IMR-90 (cell line): ENCODE measurements around the gene TNRC6A. TPM values are rescaled to one million over a fixed set of nuclear protein-coding genes. Genes with fewer than 3 reads are reported as not detected.

Source experiments
- ATAC-seq: fragments of 200-7000 bp; cut with Tn5 transposase; 2 replicates; pipeline ENCODE4 v1.9.1; 2020; ENCODE audit warnings: low read depth, mild to moderate bottlenecking, moderate library complexity
- BruUV-seq: library from RNA; stranded (reverse); fragments of 400-500 nt; replicated peaks from 2 replicates; lab custom pipeline; 2021; lab: Mats Ljungman, UMichigan
- CTCF ChIA-PET: fragments of 300-600 bp; formaldehyde crosslinking; extraction: SDS; loops from one replicate; lab custom pipeline; 2021; ENCODE audit warnings: antibody characterized with exemption; lab: Yijun Ruan, JAX
- POLR2A ChIA-PET: fragments of 300-600 bp; sonication (Branson Sonifier 250); formaldehyde crosslinking; loops from one replicate; lab custom pipeline; 2022; ENCODE audit warnings: antibody characterized with exemption; ENCODE audit not compliant: unreplicated experiment; lab: Charles Lee
- DNase-seq: peaks from one replicate; pipeline ENCODE4 v3.0.0; 2013
- H2AFZ ChIP-seq: replicated peaks from 2 replicates; pipeline ENCODE3; 2013; ENCODE audit warnings: low read length, mild to moderate bottlenecking; ENCODE audit not compliant: poor library complexity
- H2AK5ac ChIP-seq: 2 replicates; pipeline ENCODE4 v1.6.1; 2013; ENCODE audit warnings: low read depth, low read length, inconsistent platforms
- H2AK9ac ChIP-seq: replicated peaks from 2 replicates; pipeline ENCODE3; 2013; ENCODE audit warnings: mild to moderate bottlenecking, low read depth, low read length, moderate library complexity; ENCODE audit not compliant: poor library complexity
- H2BK120ac ChIP-seq: 2 replicates; pipeline ENCODE4 v1.6.1; 2013; ENCODE audit warnings: low read depth, low read length, inconsistent platforms
- H2BK15ac ChIP-seq: 3 replicates; pipeline ENCODE4 v1.6.1; 2013; ENCODE audit warnings: low read depth, low read length, inconsistent platforms
- H2BK20ac ChIP-seq: 2 replicates; pipeline ENCODE4 v1.6.1; 2013; ENCODE audit warnings: low read depth, mild to moderate bottlenecking, inconsistent platforms, low read length, moderate library complexity
- H2BK5ac ChIP-seq: 2 replicates; pipeline ENCODE4 v1.6.1; 2013; ENCODE audit warnings: mild to moderate bottlenecking, low read depth, low read length, inconsistent platforms; ENCODE audit not compliant: poor library complexity, severe bottlenecking
- H3K14ac ChIP-seq: replicated peaks from 2 replicates; pipeline ENCODE4 v1.6.1; 2013; ENCODE audit warnings: low read depth, low read length, inconsistent platforms
- H3K18ac ChIP-seq: 2 replicates; pipeline ENCODE4 v1.6.1; 2013; ENCODE audit warnings: low read depth, low read length, control low read depth
- H3K23ac ChIP-seq: 2 replicates; pipeline ENCODE4 v1.6.1; 2013; ENCODE audit warnings: low read depth, low read length, inconsistent platforms
- H3K27ac ChIP-seq: 2 replicates; pipeline ENCODE4 v1.5.1; 2013; ENCODE audit warnings: mild to moderate bottlenecking, control low read depth, low read length; ENCODE audit not compliant: insufficient read depth
- H3K27me3 ChIP-seq: 2 replicates; pipeline ENCODE4 v1.6.1; 2013; ENCODE audit warnings: low read length; ENCODE audit not compliant: control insufficient read depth, insufficient read depth
- H3K36me3 ChIP-seq: 2 replicates; pipeline ENCODE4 v1.6.1; 2013; ENCODE audit warnings: low read length, mixed read lengths; ENCODE audit not compliant: control insufficient read depth, insufficient read depth
- H3K4ac ChIP-seq: 2 replicates; pipeline ENCODE4 v1.6.1; 2013; ENCODE audit warnings: low read depth, low read length, inconsistent platforms
- H3K4me1 ChIP-seq: 2 replicates; pipeline ENCODE4 v1.6.1; 2013; ENCODE audit warnings: low read length, mixed read lengths; ENCODE audit not compliant: control insufficient read depth, insufficient read depth
- H3K4me2 ChIP-seq: 2 replicates; pipeline ENCODE4 v1.6.1; 2013; ENCODE audit warnings: low read depth, mild to moderate bottlenecking, control low read depth, low read length, moderate library complexity
- H3K4me3 ChIP-seq: 2 replicates; pipeline ENCODE4 v1.5.1; 2013; ENCODE audit warnings: low read depth, mild to moderate bottlenecking, control low read depth, low read length, moderate library complexity; ENCODE audit not compliant: insufficient read depth
- H3K56ac ChIP-seq: 2 replicates; pipeline ENCODE4 v1.6.1; 2013; ENCODE audit warnings: low read length, inconsistent platforms; ENCODE audit not compliant: insufficient read depth; ENCODE audit errors: extremely low read depth
- H3K79me1 ChIP-seq, 2 experiments: 2 replicates each; pipeline ENCODE4 v1.6.1; 2013; ENCODE audit warnings: low read length in 2 of 2, inconsistent platforms in 1 of 2, low read depth in 1 of 2
- H3K9ac ChIP-seq: 2 replicates; pipeline ENCODE4 v1.6.1; 2013; ENCODE audit warnings: low read depth, low read length, control low read depth
- H3K9me1 ChIP-seq: 2 replicates; pipeline ENCODE4 v1.6.1; 2013; ENCODE audit warnings: low read length, inconsistent platforms; ENCODE audit not compliant: insufficient read depth
- H3K9me3 ChIP-seq: 2 replicates; pipeline ENCODE4 v1.6.1; 2013; ENCODE audit warnings: low read length; ENCODE audit not compliant: control insufficient read depth, insufficient read depth
- H4K20me1 ChIP-seq: 2 replicates; pipeline ENCODE4 v1.6.1; 2013; ENCODE audit warnings: low read length, inconsistent platforms; ENCODE audit not compliant: insufficient read depth
- H4K5ac ChIP-seq: 2 replicates; pipeline ENCODE4 v1.6.1; 2013; ENCODE audit warnings: mild to moderate bottlenecking, low read depth, low read length, control low read depth
- H4K8ac ChIP-seq, 2 experiments: 2 replicates each; pipeline ENCODE4 v1.6.1; 2013; ENCODE audit warnings: low read depth in 2 of 2, low read length in 2 of 2, control low read depth in 1 of 2, inconsistent platforms in 1 of 2
- H4K91ac ChIP-seq: 2 replicates; pipeline ENCODE4 v1.6.1; 2013; ENCODE audit warnings: low read depth, low read length, inconsistent platforms; ENCODE audit not compliant: insufficient read depth
- BHLHE40 ChIP-seq: fragments of 150-350 bp; IDR thresholded peaks from 2 replicates; pipeline ENCODE4 v1.6.1; 2016; ENCODE audit warnings: mild to moderate bottlenecking, low read depth, low read length
- CHD1 ChIP-seq: IDR thresholded peaks from 2 replicates; pipeline ENCODE4 v1.6.1; 2012; ENCODE audit warnings: low read depth, low read length, improper control_type of control experiment
- FOS ChIP-seq: fragments of 150-350 bp; IDR thresholded peaks from 2 replicates; pipeline ENCODE4 v1.6.1; 2016; ENCODE audit warnings: low read depth, low read length
- MAFK ChIP-seq: IDR thresholded peaks from 2 replicates; pipeline ENCODE4 v1.6.1; 2012; ENCODE audit warnings: low read depth, low read length, improper control_type of control experiment
- MAZ ChIP-seq: IDR thresholded peaks from 2 replicates; pipeline ENCODE4 v1.6.1; 2012; ENCODE audit warnings: low read depth, mild to moderate bottlenecking, low read length, improper control_type of control experiment, moderate library complexity, borderline replicate concordance
- MXI1 ChIP-seq: IDR thresholded peaks from 2 replicates; pipeline ENCODE4 v1.6.1; 2012; ENCODE audit warnings: low read depth, mild to moderate bottlenecking, low read length, moderate library complexity, borderline replicate concordance
- POLR2A ChIP-seq: IDR thresholded peaks from 2 replicates; pipeline ENCODE4 v1.6.1; 2012; ENCODE audit warnings: mild to moderate bottlenecking, low read depth, low read length
- RAD21 ChIP-seq: IDR thresholded peaks from 2 replicates; pipeline ENCODE4 v1.6.1; 2012; ENCODE audit warnings: low read length, improper control_type of control experiment
- RCOR1 ChIP-seq: IDR thresholded peaks from 2 replicates; pipeline ENCODE4 v1.6.1; 2012; ENCODE audit warnings: mild to moderate bottlenecking, low read length, improper control_type of control experiment; ENCODE audit not compliant: insufficient replicate concordance
- RFX5 ChIP-seq: IDR thresholded peaks from 2 replicates; pipeline ENCODE4 v1.8.0; 2012; ENCODE audit warnings: low read depth, mild to moderate bottlenecking, low read length, moderate library complexity
- SMC3 ChIP-seq: fragments of 150-350 bp; IDR thresholded peaks from 2 replicates; pipeline ENCODE4 v1.6.1; 2016; ENCODE audit warnings: low read depth, mild to moderate bottlenecking, antibody characterized with exemption, low read length, moderate library complexity
- WGBS, 2 experiments: methylation state at CpG; one replicate each; pipeline versions ENCODE4 v1.1.5 to v1.1.7; 2013; ENCODE audit warnings: missing lambda C conversion rate in 2 of 2; ENCODE audit not compliant: insufficient read length in 1 of 2; ENCODE audit errors: extremely low coverage in 2 of 2; 5-methylcytosine and 5-hydroxymethylcytosine counted together
- dilution Hi-C: fragments of 300-500 bp; cut with HindIII; formaldehyde crosslinking; loops from one replicate; pipeline ENCODE4 v1.14.3; 2018; ENCODE audit warnings: low sequenced_read_pairs; ENCODE audit not compliant: unreplicated experiment
- in situ Hi-C: fragments of 300-500 bp; cut with MboI; formaldehyde crosslinking; loops from 3 replicates; pipeline ENCODE4 v1.14.3; 2019; ENCODE audit warnings: low sequenced_read_pairs, inconsistent platforms, mixed read lengths
- intact Hi-C: fragments of 100-400 bp; cut with micrococcal nuclease; formaldehyde crosslinking; loops from 2 replicates; pipeline ENCODE4 v1.10.0; 2022
- polyA plus RNA-seq, 3 experiments: library from polyadenylated mRNA; depleted of rRNA; stranded (reverse); fragments of >200 nt; gene quantifications; 2 replicates each; pipeline ENCODE4 v1.2.3, GENCODE V29; 2012; ENCODE audit warnings: low replicate concordance in 1 of 3
- total RNA-seq: library from RNA; depleted of rRNA; stranded (reverse); fragments of >200 nt; gene quantifications from 2 replicates; pipeline ENCODE4 v1.2.3, GENCODE V29; 2012
- TF ChIP-seq, protein P1 (sequence below): fragments of 150-350 bp; IDR thresholded peaks from 2 replicates; pipeline ENCODE4 v1.6.1; 2016; ENCODE audit warnings: low read depth, mild to moderate bottlenecking, low read length, moderate library complexity, borderline replicate concordance
- TF ChIP-seq, protein P2 (sequence below): fragments of 150-350 bp; IDR thresholded peaks from 2 replicates; pipeline ENCODE4 v1.6.1; 2017; ENCODE audit warnings: mild to moderate bottlenecking, antibody characterized with exemption, low read length, low read depth
- TF ChIP-seq, protein P3 (sequence below): conservative IDR thresholded peaks from 2 replicates; pipeline ENCODE4 v1.5.1; 2012; ENCODE audit warnings: mild to moderate bottlenecking, low read depth, low read length, improper control_type of control experiment

TNRC6A gene
- total and polyA plus RNA-seq, 2 of the 4 experiments (the other 2 are of a cell fraction): 32.4 to 42.3 TPM

DNA sequence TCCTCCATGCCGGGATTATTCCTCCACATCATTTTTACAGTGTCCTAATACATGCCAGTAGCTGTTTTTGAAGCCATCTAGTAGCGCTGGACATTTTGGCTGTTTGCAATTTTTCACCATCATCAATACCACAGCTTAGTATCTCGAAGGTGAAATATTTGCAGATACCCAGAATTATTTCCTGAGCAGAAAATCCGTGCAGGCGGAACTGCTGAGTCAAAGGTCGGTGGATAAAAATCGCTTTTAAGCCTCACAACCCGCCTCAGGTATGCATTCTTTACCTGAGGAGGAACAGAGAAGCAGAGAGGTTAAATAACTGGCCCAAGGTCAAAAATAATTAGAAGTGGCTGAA, 584 bp upstream of the TNRC6A start:
- peaks cover 8% of the 10 kb centered on the region for H3K4me1 ChIP-seq
- H3K56ac ChIP-seq: peak overlapping the region; percentile 69; the same call in 1 of the 2 replicates
- intact Hi-C loops (no loop called here), dilution Hi-C loops (no loop called here), in situ Hi-C loops (no loop called here)
- H3K23ac ChIP-seq: peak overlapping the region; percentile 57; the same call in 1 of the 2 replicates
- peak overlapping the region; percentile 51 for H4K91ac ChIP-seq
- no peak for DNase-seq
- H2BK15ac ChIP-seq: peak overlapping the region; percentile 53; the same call in 1 of the 3 replicates
- BruUV-seq: no TSS peak
- peak overlapping the region; percentile 5 for H2AK9ac ChIP-seq
- WGBS, 2 experiments: 15% methylated on average over 4 of the region's 8 CpGs; no CpG with 5 or more reads in 1 of the 2 experiments
- peaks cover 30% of the 10 kb centered on the region for H4K20me1 ChIP-seq
- CTCF ChIA-PET: no interaction called here
- H3K18ac ChIP-seq: peak overlapping the region; percentile 25
- H3K27me3 ChIP-seq: no peaks in the 10 kb centered on the region
- H4K5ac ChIP-seq: peak overlapping the region; percentile 80
- no peak overlapping the region for H2AK5ac ChIP-seq
- peak overlapping the region; percentile 48; the same call in 1 of the 2 replicates for H3K14ac ChIP-seq
- no peak for ATAC-seq
- H3K4ac ChIP-seq: peak overlapping the region; percentile 88
- TF ChIP-seq SMC3 (no peak), RCOR1 (no peak), FOS (no peak), CHD1 (no peak), RAD21 (no peak), BHLHE40 (no peak), MAFK (no peak), RFX5 (no peak), POLR2A (no peak), MAZ (no peak), MXI1 (no peak)
- TF ChIP-seq, protein P1, sequence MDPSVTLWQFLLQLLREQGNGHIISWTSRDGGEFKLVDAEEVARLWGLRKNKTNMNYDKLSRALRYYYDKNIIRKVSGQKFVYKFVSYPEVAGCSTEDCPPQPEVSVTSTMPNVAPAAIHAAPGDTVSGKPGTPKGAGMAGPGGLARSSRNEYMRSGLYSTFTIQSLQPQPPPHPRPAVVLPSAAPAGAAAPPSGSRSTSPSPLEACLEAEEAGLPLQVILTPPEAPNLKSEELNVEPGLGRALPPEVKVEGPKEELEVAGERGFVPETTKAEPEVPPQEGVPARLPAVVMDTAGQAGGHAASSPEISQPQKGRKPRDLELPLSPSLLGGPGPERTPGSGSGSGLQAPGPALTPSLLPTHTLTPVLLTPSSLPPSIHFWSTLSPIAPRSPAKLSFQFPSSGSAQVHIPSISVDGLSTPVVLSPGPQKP: no peak
- TF ChIP-seq, protein P2, sequence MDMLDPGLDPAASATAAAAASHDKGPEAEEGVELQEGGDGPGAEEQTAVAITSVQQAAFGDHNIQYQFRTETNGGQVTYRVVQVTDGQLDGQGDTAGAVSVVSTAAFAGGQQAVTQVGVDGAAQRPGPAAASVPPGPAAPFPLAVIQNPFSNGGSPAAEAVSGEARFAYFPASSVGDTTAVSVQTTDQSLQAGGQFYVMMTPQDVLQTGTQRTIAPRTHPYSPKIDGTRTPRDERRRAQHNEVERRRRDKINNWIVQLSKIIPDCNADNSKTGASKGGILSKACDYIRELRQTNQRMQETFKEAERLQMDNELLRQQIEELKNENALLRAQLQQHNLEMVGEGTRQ: no peak
- TF ChIP-seq, protein P3, sequence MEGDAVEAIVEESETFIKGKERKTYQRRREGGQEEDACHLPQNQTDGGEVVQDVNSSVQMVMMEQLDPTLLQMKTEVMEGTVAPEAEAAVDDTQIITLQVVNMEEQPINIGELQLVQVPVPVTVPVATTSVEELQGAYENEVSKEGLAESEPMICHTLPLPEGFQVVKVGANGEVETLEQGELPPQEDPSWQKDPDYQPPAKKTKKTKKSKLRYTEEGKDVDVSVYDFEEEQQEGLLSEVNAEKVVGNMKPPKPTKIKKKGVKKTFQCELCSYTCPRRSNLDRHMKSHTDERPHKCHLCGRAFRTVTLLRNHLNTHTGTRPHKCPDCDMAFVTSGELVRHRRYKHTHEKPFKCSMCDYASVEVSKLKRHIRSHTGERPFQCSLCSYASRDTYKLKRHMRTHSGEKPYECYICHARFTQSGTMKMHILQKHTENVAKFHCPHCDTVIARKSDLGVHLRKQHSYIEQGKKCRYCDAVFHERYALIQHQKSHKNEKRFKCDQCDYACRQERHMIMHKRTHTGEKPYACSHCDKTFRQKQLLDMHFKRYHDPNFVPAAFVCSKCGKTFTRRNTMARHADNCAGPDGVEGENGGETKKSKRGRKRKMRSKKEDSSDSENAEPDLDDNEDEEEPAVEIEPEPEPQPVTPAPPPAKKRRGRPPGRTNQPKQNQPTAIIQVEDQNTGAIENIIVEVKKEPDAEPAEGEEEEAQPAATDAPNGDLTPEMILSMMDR: no peak
- peak overlapping the region; percentile 96 for H2BK5ac ChIP-seq
- POLR2A ChIA-PET: no interaction called here
- H3K36me3 ChIP-seq: peaks cover 9% of the 10 kb centered on the region
- no peaks in the 10 kb centered on the region for H3K9me3 ChIP-seq
- peak overlapping the region; percentile 96 for H3K4me3 ChIP-seq
- peak overlapping the region; percentile 81 for H3K4me2 ChIP-seq
- peak overlapping the region; percentile 78 for H3K9ac ChIP-seq
- H2BK20ac ChIP-seq: peak overlapping the region; percentile 37; the same call in 1 of the 2 replicates
- peaks cover 3% of the 10 kb centered on the region for H3K9me1 ChIP-seq
- H3K79me1 ChIP-seq: peaks cover 8 to 35% of the 10 kb centered on the region in 2 experiments
- peak overlapping the region; percentile 98 for H2AFZ ChIP-seq
- peak overlapping the region; percentile 89 for H2BK120ac ChIP-seq
- peak overlapping the region; percentile 95 for H3K27ac ChIP-seq
- H4K8ac ChIP-seq: peak overlapping the region; percentile 93 to 97
